Activated T-cell treated with anti-CD3 and anti-CD28 coated beads, Interleukin-2, amount 50 U/mL, for 4 hours (primary cell): Measurements from ENCODE around the gene ZNF197. TPM values are rescaled to one million over a fixed set of nuclear protein-coding genes. Genes with fewer than 3 reads are reported as not detected.
A peak's percentile ranks its signal among the peaks of the same experiment; 100 is the strongest.
"Not testable (repeated sequence)": the region's sequence is repeated elsewhere in the genome, so short reads cannot be mapped to it uniquely, and the experiment has no call there.

Experiments
- ATAC-seq, 2 donors: fragments of 200-7000 bp; cut with Tn5 transposase; one replicate each; pipeline ENCODE4 v1.10.0; 2021
- DNase-seq: peaks from one replicate; pipeline ENCODE4 v3.0.0-alpha.2; 2020
- H3K27me3 Mint-ChIP-seq: one replicate; pipeline ENCODE4 v1.8.0; 2021; ENCODE audit warnings: low read depth, mixed read lengths
- H3K36me3 Mint-ChIP-seq: one replicate; pipeline ENCODE4 v1.8.0; 2022; ENCODE audit warnings: mixed read lengths; ENCODE audit not compliant: insufficient read depth
- H3K4me1 Mint-ChIP-seq: one replicate; pipeline ENCODE4 v1.8.0; 2021; ENCODE audit warnings: low read depth, mixed read lengths
- H3K4me3 Mint-ChIP-seq: one replicate; pipeline ENCODE4 v1.8.0; 2021; ENCODE audit warnings: mild to moderate bottlenecking, moderate library complexity, mixed read lengths
- H3K9me3 Mint-ChIP-seq: one replicate; pipeline ENCODE4 v1.8.0; 2021; ENCODE audit warnings: mixed read lengths
- total RNA-seq, 3 donors: library from RNA; stranded (reverse); gene quantifications; one replicate each; pipeline ENCODE4 v1.2.1, GENCODE V29; 2021

The ZNF197 gene
- total RNA-seq, 3 donors from 2014 or later = 7.2 to 8.2 (median 7.6) TPM

GRCh38 chr3:44643024-44643423, 18.2 kb downstream of the ZNF197 start:
- peaks cover 56% of the 10 kb centered on the region for H3K36me3 Mint-ChIP-seq
- DNase-seq (no peak), ATAC-seq (no peak)
- H3K4me1 Mint-ChIP-seq = peaks cover 5% of the 10 kb centered on the region
- no peaks in the 10 kb centered on the region for H3K27me3 Mint-ChIP-seq
- H3K4me3 Mint-ChIP-seq = no peak overlapping the region
- peaks cover 58% of the 10 kb centered on the region for H3K9me3 Mint-ChIP-seq

GRCh38 chr3:44647771-44648170, 22.9 kb downstream of the ZNF197 start:
- H3K4me3 Mint-ChIP-seq = peak overlapping the region; percentile 83
- peaks cover 41% of the 10 kb centered on the region for H3K9me3 Mint-ChIP-seq
- H3K27me3 Mint-ChIP-seq = no peaks in the 10 kb centered on the region
- ATAC-seq = no peak
- H3K4me1 Mint-ChIP-seq = peaks cover 9% of the 10 kb centered on the region
- peaks cover 17% of the 10 kb centered on the region for H3K36me3 Mint-ChIP-seq
- no peak for DNase-seq

DNA sequence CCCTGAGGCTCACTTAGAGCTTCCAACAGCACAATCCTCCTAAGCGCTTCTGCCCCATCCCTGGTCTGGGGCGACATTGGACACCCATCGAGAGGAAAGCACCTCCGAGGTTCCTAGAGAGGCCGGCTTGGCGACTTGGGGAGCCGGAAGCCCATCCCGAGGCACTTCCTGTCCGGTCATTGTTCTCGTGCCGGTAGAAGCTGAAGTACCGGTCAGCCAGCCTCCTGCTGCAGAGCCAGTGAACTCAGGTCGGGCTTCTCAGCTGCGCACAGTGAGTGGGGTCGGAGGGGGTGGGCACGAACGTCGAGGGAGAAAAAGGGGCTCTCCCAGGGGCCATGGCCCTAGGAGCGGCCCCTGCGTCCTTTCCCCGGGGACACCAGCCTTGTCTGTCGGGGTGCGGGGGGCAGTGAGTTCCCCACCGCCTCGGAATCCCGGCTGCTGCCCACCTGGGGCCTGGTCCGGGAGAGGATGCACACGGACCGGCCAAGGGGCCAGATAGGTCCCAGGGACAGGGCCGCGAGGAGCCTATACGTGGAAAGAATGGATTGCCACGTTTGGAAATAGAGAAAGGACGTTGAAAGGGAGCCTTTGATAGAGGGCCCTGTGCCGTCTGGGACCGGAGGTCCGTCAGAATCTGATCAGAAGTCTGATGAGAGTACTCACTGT, 23.9 kb downstream of the ZNF197 start, which contains the start of gene ZNF35:
Gene ZNF35, plus strand, starts transcription at position 169 of the 666 bp plus-strand sequence. CDS start 2,336 bp downstream, outside the sequence.
- Mint-ChIP-seq H3K36me3 (peaks cover 14% of the 10 kb centered on the region), H3K9me3 (peaks cover 32% of the 10 kb centered on the region), H3K4me1 (peaks cover 9% of the 10 kb centered on the region), H3K27me3 (no peaks in the 10 kb centered on the region), H3K4me3 (peak within 1 kb of the TSS; percentile 83)
- peak; percentile 74 to 84 for ATAC-seq
- no peak for DNase-seq

- Mint-ChIP-seq H3K4me3 (no peak overlapping the region), H3K27me3 (no peaks in the 10 kb centered on the region), H3K9me3 (peaks cover 32% of the 10 kb centered on the region), H3K4me1 (peaks cover 9% of the 10 kb centered on the region), H3K36me3 (peaks cover 21% of the 10 kb centered on the region)
- no peak for ATAC-seq
- no peak for DNase-seq
Measured at GRCh38 chr3:44649709-44650108, 24.9 kb downstream of the ZNF197 start.

- DNase-seq = no peak
- Mint-ChIP-seq H3K9me3 (peaks cover 35% of the 10 kb centered on the region), H3K4me1 (peaks cover 1% of the 10 kb centered on the region), H3K36me3 (peaks cover 44% of the 10 kb centered on the region), H3K4me3 (no peak overlapping the region), H3K27me3 (no peaks in the 10 kb centered on the region)
- ATAC-seq = no peak
Measured at GRCh38 chr3:44654039-44654438, 29.2 kb downstream of the ZNF197 start.

- peaks cover 46% of the 10 kb centered on the region for H3K36me3 Mint-ChIP-seq
- no peaks in the 10 kb centered on the region for H3K4me1 Mint-ChIP-seq
Measured at GRCh38 chr3:44659015-44659414, 34.2 kb downstream of the ZNF197 start.

DNA sequence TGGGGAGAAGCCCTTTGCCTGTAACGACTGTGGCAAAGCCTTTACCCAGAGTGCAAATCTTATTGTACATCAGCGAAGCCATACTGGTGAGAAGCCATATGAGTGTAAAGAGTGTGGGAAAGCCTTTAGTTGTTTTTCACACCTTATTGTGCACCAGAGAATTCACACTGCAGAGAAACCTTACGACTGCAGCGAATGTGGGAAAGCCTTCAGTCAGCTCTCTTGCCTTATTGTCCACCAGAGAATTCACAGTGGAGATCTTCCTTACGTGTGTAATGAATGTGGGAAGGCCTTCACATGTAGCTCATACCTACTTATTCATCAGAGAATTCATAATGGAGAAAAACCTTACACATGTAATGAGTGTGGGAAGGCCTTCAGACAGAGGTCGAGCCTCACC, 34.6 kb downstream of the ZNF197 start:
- DNase-seq = no peak
- peaks cover 57% of the 10 kb centered on the region for H3K9me3 Mint-ChIP-seq

More at GRCh38 chr3:44659015-44659414, 34.2 kb downstream of the ZNF197 start:
- DNase-seq (no peak), ATAC-seq (no peak)
- no peaks in the 10 kb centered on the region for H3K27me3 Mint-ChIP-seq
- H3K4me3 Mint-ChIP-seq = no peak overlapping the region
- H3K9me3 Mint-ChIP-seq = peaks cover 54% of the 10 kb centered on the region

DNA sequence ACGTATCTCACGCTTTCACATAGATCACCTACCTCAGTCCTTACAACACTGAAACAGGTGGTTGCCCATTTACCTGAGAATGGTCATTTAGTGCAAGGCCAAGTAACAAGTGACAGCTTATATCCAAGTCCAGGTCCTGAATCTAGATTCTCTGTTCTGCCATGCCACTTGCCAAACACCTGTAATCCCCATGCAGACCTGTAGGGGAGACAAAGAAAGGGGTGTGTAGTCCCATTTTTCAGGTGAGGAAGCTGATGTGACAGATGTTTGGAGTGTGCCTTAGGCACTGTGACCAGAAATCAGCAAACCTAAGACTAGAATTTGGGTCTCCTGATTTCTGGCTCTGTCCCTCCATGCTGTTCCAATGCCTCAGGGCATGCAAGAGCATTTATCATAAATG, 36.4 kb downstream of the ZNF197 start:
- no peaks in the 10 kb centered on the region for H3K27me3 Mint-ChIP-seq
- no peaks in the 10 kb centered on the region for H3K4me1 Mint-ChIP-seq
- ATAC-seq (no peak), DNase-seq (no peak)
- H3K36me3 Mint-ChIP-seq = peaks cover 40% of the 10 kb centered on the region
- no peak overlapping the region for H3K4me3 Mint-ChIP-seq
- H3K9me3 Mint-ChIP-seq = peaks cover 64% of the 10 kb centered on the region

More for the DNA sequence above, 34.6 kb downstream of the ZNF197 start:
- no peaks in the 10 kb centered on the region for H3K4me1 Mint-ChIP-seq
- no peak overlapping the region for H3K4me3 Mint-ChIP-seq
- no peak for ATAC-seq
- H3K36me3 Mint-ChIP-seq = peaks cover 44% of the 10 kb centered on the region
- no peaks in the 10 kb centered on the region for H3K27me3 Mint-ChIP-seq

DNA sequence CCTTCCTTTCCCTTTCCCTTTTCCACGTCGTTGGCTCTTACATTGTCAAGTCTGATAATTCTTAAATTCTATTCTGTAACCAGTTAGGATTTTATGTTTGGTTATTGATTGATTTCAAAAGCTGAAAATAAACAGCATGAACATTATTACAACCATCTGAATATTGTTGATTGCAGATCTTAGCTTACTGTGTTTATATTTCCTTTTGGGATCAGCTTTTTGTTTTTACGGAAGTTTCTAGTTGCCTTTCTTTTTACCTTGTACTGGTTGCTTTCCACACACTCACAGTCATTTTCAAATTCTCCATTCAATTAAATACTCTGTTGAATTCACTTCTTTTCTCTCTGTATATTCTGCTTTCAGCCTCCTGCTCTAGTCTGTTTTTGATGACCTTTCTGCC, 40.3 kb downstream of the ZNF197 start:
- no peaks in the 10 kb centered on the region for H3K4me1 Mint-ChIP-seq
- H3K36me3 Mint-ChIP-seq = peaks cover 9% of the 10 kb centered on the region
- peaks cover 4% of the 10 kb centered on the region for H3K27me3 Mint-ChIP-seq
- ATAC-seq = no peak
- no peak overlapping the region for H3K4me3 Mint-ChIP-seq
- H3K9me3 Mint-ChIP-seq = peaks cover 30% of the 10 kb centered on the region
- no peak for DNase-seq

- peaks cover 23% of the 10 kb centered on the region for H3K9me3 Mint-ChIP-seq
- ATAC-seq (no peak), DNase-seq (no peak)
- peaks cover 7% of the 10 kb centered on the region for H3K36me3 Mint-ChIP-seq
- H3K4me3 Mint-ChIP-seq = no peak overlapping the region
- no peaks in the 10 kb centered on the region for H3K4me1 Mint-ChIP-seq
- H3K27me3 Mint-ChIP-seq = peaks cover 4% of the 10 kb centered on the region
Measured at GRCh38 chr3:44666346-44666745, 41.5 kb downstream of the ZNF197 start.

DNA sequence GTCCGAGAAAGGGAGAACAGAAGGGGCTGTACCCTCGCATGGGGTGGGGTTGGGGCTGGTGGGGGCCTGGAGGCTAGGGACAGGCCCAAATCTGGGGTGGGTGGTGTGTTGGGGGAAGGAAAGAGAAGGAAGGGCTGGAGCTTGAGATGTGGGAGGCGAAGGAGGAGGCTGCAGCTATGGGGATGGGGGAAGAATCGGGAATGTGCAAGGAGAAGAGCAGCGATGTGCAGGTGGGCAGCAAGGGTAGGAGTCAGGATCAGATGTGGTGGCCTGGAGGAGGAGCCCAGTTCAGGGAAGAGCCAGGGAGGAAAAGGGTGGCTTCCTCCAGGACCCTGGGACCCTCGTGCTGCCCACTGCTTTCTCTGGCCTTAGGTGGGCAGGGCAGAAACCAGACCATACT, 44.9 kb downstream of the ZNF197 start:
- Mint-ChIP-seq H3K4me3 (no peak overlapping the region), H3K4me1 (no peaks in the 10 kb centered on the region), H3K27me3 (peaks cover 9% of the 10 kb centered on the region), H3K9me3 (peaks cover 21% of the 10 kb centered on the region), H3K36me3 (no peaks in the 10 kb centered on the region)
- ATAC-seq = no peak
- no peak for DNase-seq

DNA sequence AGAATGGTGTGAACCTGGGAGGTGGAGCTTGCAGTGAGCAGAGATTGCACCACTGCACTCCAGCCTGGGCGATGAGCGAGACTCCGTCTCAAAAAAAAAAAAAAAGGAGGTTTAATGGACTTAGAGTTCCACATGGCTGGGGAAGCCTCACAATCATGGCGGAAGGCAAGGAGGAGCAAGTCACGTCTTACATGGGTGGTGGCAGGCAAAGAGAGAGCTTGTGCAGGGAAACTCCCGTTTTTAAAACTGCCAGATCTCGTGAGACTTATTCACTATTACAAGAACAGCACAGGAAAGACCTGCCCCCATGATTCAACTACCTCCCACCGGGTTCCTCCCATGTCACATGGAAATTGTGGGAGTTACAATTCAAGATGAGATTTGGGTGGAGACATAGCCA, 48.6 kb downstream of the ZNF197 start:
- DNase-seq, H3K4me1 Mint-ChIP-seq, H3K4me3 Mint-ChIP-seq, ATAC-seq, H3K36me3 Mint-ChIP-seq, H3K27me3 Mint-ChIP-seq: not testable (repeated sequence)
- H3K9me3 Mint-ChIP-seq = peaks cover 11% of the 10 kb centered on the region

DNA sequence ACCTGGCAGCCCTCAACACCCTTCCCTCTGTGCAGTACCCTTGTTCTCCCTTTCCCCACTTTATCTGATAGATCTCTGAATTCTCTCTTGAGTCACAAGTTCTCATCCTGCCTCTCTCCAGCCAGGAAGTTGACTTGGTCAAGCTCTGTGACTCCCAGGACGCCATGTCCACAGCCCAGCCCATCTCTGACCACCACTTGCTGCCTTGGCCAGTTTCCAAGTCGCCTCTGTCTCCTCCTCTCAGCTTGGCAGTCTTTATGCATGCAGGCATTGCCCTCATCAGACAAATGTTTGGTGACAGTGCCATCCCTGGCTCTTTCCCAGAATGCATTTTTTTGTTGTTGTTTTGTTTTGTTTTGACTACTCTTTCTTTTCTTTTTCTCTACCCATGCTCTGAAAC, 49.4 kb downstream of the ZNF197 start:
- no peak overlapping the region for H3K4me3 Mint-ChIP-seq
- peaks cover 11% of the 10 kb centered on the region for H3K9me3 Mint-ChIP-seq
- ATAC-seq (no peak), DNase-seq (no peak)
- no peaks in the 10 kb centered on the region for H3K4me1 Mint-ChIP-seq
- H3K27me3 Mint-ChIP-seq = peaks cover 4% of the 10 kb centered on the region
- no peaks in the 10 kb centered on the region for H3K36me3 Mint-ChIP-seq

- Mint-ChIP-seq H3K36me3 (peaks cover 3% of the 10 kb centered on the region), H3K4me1 (no peaks in the 10 kb centered on the region), H3K9me3 (peaks cover 8% of the 10 kb centered on the region), H3K27me3 (no peaks in the 10 kb centered on the region), H3K4me3 (no peak overlapping the region)
- ATAC-seq (no peak), DNase-seq (no peak)
Measured at GRCh38 chr3:44678480-44679116, 53.8 kb downstream of the ZNF197 start.

- H3K4me3 Mint-ChIP-seq = no peak overlapping the region
- ATAC-seq = no peak
- peaks cover 7% of the 10 kb centered on the region for H3K4me1 Mint-ChIP-seq
- no peak for DNase-seq
- H3K9me3 Mint-ChIP-seq = peaks cover 16% of the 10 kb centered on the region
- peaks cover 9% of the 10 kb centered on the region for H3K36me3 Mint-ChIP-seq
- H3K27me3 Mint-ChIP-seq = peaks cover 19% of the 10 kb centered on the region
Measured at GRCh38 chr3:44680921-44681455, 56.2 kb downstream of the ZNF197 start.
